ENCODE data around the gene OGFR. TPM values are rescaled to one million over a fixed set of nuclear protein-coding genes. Genes with fewer than 3 reads are reported as not detected.
A peak's percentile ranks its signal among the peaks of the same experiment; 100 is the strongest.

OGFR gene
- total RNA-seq, 1 donor from 2014 or later = 57.6 TPM

- no peak overlapping the region for H3K4me3 ChIP-seq (ENCODE audit: low read depth, low read length)
- TF ChIP-seq CTCF (conservative IDR thresholded peaks at IDR 0.05; ENCODE audit: low read depth, low read length) = no peak
- no peak for DNase-seq (ENCODE audit: low read depth)
Measured at GRCh38 chr20:62820208-62820961, 15.8 kb downstream of the OGFR start.

- no peak overlapping the region for H3K4me3 ChIP-seq (ENCODE audit: low read depth, low read length)
- no peak for DNase-seq (ENCODE audit: low read depth)
- no peak for TF ChIP-seq CTCF (conservative IDR thresholded peaks at IDR 0.05; ENCODE audit: low read depth, low read length)
Measured at GRCh38 chr20:62820962-62821725, 16.5 kb downstream of the OGFR start.

- H3K4me3 ChIP-seq (ENCODE audit: low read depth, low read length) = no peak overlapping the region
- no peak for TF ChIP-seq CTCF (conservative IDR thresholded peaks at IDR 0.05; ENCODE audit: low read depth, low read length)
Measured at GRCh38 chr20:62821726-62822210, 17.1 kb downstream of the OGFR start.

GRCh38 chr20:62822239-62822787 lies 17.7 kb downstream of the OGFR start:
- H3K4me3 ChIP-seq (ENCODE audit: low read depth, low read length) = no peak overlapping the region
- no peak for TF ChIP-seq CTCF (conservative IDR thresholded peaks at IDR 0.05; ENCODE audit: low read depth, low read length)
- no peak for DNase-seq (ENCODE audit: low read depth)

More at GRCh38 chr20:62821726-62822210, 17.1 kb downstream of the OGFR start:
- no peak for DNase-seq (ENCODE audit: low read depth)

GRCh38 chr20:62822788-62823651 lies 18.4 kb downstream of the OGFR start:
- DNase-seq (ENCODE audit: low read depth) = no peak
- no peak overlapping the region for H3K4me3 ChIP-seq (ENCODE audit: low read depth, low read length)
- TF ChIP-seq CTCF (conservative IDR thresholded peaks at IDR 0.05; ENCODE audit: low read depth, low read length) = peak; percentile 51

- no peak for DNase-seq (ENCODE audit: low read depth)
- no peak overlapping the region for H3K4me3 ChIP-seq (ENCODE audit: low read depth, low read length)
- no peak for TF ChIP-seq CTCF (conservative IDR thresholded peaks at IDR 0.05; ENCODE audit: low read depth, low read length)
Measured at GRCh38 chr20:62823688-62824475, 19.2 kb downstream of the OGFR start.
